ENCODE results near the gene AQP11.

The AQP11 gene

GRCh38 chr11:77656362-77656761 is 66.6 kb downstream of the AQP11 start:
- Histone ChIP-seq H3K9me3 (no peaks in the 10 kb centered on the region), H3K36me3 (no peaks in the 10 kb centered on the region), H3K4me3 (ENCODE audit: low read depth in 1 of 2, low read length in 1 of 2) (no peak overlapping the region), H3K27ac (no peak overlapping the region), H3K4me1 (ENCODE audit: control insufficient read depth in 1 of 2, insufficient read depth in 1 of 2, low read depth in 1 of 2, low read length in 1 of 2) (no peaks in the 10 kb centered on the region), H3K27me3 (no peaks in the 10 kb centered on the region)
- TF ChIP-seq CTCF (IDR thresholded peaks at IDR 0.05): no peak

- Histone ChIP-seq H3K27me3 (no peaks in the 10 kb centered on the region), H3K9me3 (no peaks in the 10 kb centered on the region), H3K4me1 (ENCODE audit: control insufficient read depth in 1 of 2, insufficient read depth in 1 of 2, low read depth in 1 of 2, low read length in 1 of 2) (no peaks in the 10 kb centered on the region), H3K27ac (no peak overlapping the region), H3K36me3 (no peaks in the 10 kb centered on the region), H3K4me3 (ENCODE audit: low read depth in 1 of 2, low read length in 1 of 2) (no peak overlapping the region)
- no peak for TF ChIP-seq CTCF (IDR thresholded peaks at IDR 0.05)
These were observed 68.7 kb downstream of the AQP11 start for GRCh38 chr11:77658213-77659013.
